Ishikawa (cell line): ENCODE results near the gene HSPA14.

ENCODE experiments used
- CEBPB ChIP-seq: IDR thresholded peaks from 2 replicates; pipeline ENCODE4 v1.6.1; 2012
- CREB1 ChIP-seq: IDR thresholded peaks from 2 replicates; pipeline ENCODE4 v1.6.1; 2012; ENCODE audit warnings: low read depth
- EGR1 ChIP-seq: IDR thresholded peaks from 2 replicates; pipeline ENCODE4 v1.6.1; 2012
- EP300 ChIP-seq: IDR thresholded peaks from 2 replicates; pipeline ENCODE4 v1.6.1; 2012; ENCODE audit warnings: borderline replicate concordance
- FOXM1 ChIP-seq: IDR thresholded peaks from 2 replicates; pipeline ENCODE4 v1.6.1; 2012; ENCODE audit warnings: low read depth, borderline replicate concordance
- NFIC ChIP-seq: IDR thresholded peaks from 2 replicates; pipeline ENCODE4 v1.6.1; 2012
- RAD21 ChIP-seq: IDR thresholded peaks from 2 replicates; pipeline ENCODE4 v1.6.1; 2012; ENCODE audit warnings: low read depth
- TAF1 ChIP-seq: IDR thresholded peaks from 2 replicates; pipeline ENCODE4 v1.6.1; 2012; ENCODE audit warnings: low read depth, mild to moderate bottlenecking
- TCF12 ChIP-seq: IDR thresholded peaks from 2 replicates; pipeline ENCODE4 v1.6.1; 2012; ENCODE audit warnings: low read depth
- TEAD4 ChIP-seq: IDR thresholded peaks from 2 replicates; pipeline ENCODE4 v1.6.1; 2012
- YY1 ChIP-seq: IDR thresholded peaks from 2 replicates; pipeline ENCODE4 v1.6.1; 2012; ENCODE audit warnings: low read depth
- ZBTB7A ChIP-seq: IDR thresholded peaks from 2 replicates; pipeline ENCODE4 v1.6.1; 2012; ENCODE audit warnings: low read depth
- TF ChIP-seq, protein P1 (sequence below): IDR thresholded peaks from 2 replicates; pipeline ENCODE4 v1.6.1; 2012
- TF ChIP-seq, protein P2 (sequence below): IDR thresholded peaks from 2 replicates; pipeline ENCODE4 v1.6.1; 2012; ENCODE audit warnings: low read depth, mild to moderate bottlenecking
- TF ChIP-seq, protein P3 (sequence below): IDR thresholded peaks from 2 replicates; pipeline ENCODE4 v1.6.1; 2012

The HSPA14 gene

DNA sequence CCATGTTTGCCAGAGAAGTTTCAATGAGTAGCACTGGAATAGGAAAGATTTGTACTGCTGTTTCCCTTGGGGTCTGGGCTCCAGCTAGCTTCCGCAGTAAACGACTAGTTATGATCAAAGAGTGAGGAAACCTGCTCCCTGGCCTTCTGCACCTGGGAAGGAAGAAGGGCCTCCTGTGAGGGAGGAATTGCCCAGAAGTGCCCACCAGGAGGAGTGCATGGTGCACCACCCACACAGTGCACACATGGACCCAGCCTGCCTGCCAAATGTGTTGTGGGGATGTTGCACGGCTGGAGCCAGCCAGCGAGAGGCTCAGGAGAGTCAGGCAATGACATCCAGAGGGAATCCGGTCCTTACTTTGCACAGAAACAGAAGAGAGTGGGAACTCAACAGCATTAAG is 36.4 kb upstream of the HSPA14 start:
- TF ChIP-seq EP300 (no peak), CREB1 (no peak), TCF12 (no peak), TEAD4 (no peak), TAF1 (no peak), RAD21 (no peak), FOXM1 (no peak), ZBTB7A (no peak), NFIC (no peak), YY1 (no peak), EGR1 (no peak), CEBPB (no peak)
- TF ChIP-seq, protein P1, sequence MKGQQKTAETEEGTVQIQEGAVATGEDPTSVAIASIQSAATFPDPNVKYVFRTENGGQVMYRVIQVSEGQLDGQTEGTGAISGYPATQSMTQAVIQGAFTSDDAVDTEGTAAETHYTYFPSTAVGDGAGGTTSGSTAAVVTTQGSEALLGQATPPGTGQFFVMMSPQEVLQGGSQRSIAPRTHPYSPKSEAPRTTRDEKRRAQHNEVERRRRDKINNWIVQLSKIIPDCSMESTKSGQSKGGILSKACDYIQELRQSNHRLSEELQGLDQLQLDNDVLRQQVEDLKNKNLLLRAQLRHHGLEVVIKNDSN = no peak
- TF ChIP-seq, protein P2, sequence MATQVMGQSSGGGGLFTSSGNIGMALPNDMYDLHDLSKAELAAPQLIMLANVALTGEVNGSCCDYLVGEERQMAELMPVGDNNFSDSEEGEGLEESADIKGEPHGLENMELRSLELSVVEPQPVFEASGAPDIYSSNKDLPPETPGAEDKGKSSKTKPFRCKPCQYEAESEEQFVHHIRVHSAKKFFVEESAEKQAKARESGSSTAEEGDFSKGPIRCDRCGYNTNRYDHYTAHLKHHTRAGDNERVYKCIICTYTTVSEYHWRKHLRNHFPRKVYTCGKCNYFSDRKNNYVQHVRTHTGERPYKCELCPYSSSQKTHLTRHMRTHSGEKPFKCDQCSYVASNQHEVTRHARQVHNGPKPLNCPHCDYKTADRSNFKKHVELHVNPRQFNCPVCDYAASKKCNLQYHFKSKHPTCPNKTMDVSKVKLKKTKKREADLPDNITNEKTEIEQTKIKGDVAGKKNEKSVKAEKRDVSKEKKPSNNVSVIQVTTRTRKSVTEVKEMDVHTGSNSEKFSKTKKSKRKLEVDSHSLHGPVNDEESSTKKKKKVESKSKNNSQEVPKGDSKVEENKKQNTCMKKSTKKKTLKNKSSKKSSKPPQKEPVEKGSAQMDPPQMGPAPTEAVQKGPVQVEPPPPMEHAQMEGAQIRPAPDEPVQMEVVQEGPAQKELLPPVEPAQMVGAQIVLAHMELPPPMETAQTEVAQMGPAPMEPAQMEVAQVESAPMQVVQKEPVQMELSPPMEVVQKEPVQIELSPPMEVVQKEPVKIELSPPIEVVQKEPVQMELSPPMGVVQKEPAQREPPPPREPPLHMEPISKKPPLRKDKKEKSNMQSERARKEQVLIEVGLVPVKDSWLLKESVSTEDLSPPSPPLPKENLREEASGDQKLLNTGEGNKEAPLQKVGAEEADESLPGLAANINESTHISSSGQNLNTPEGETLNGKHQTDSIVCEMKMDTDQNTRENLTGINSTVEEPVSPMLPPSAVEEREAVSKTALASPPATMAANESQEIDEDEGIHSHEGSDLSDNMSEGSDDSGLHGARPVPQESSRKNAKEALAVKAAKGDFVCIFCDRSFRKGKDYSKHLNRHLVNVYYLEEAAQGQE = no peak
- TF ChIP-seq, protein P3, sequence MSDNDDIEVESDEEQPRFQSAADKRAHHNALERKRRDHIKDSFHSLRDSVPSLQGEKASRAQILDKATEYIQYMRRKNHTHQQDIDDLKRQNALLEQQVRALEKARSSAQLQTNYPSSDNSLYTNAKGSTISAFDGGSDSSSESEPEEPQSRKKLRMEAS = no peak

DNA sequence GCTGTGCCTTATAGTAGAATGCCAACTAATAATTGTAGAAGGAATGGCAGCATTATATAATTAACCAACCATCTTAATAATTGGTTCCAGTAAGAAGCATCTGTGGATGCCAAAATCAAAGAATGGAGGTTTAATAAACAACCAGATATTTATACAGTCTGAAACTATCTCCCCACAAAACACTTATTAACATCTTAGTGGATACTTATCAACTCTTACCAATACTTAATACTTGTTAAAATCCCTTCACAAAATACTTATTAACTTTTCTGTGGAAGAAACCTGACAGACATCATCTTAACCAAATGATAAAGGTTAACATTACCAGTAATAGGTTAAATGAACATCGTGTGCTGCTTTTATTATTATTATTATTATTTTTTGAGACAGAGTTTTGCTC is 34.3 kb upstream of the HSPA14 start:
- TF ChIP-seq, protein P1 = no peak
- TF ChIP-seq NFIC (no peak), RAD21 (no peak), CREB1 (no peak), CEBPB (no peak), YY1 (no peak), TAF1 (no peak), ZBTB7A (no peak), EP300 (no peak), TCF12 (no peak), FOXM1 (no peak), TEAD4 (no peak), EGR1 (no peak)
- TF ChIP-seq, protein P2 = no peak
- TF ChIP-seq, protein P3 = no peak

DNA sequence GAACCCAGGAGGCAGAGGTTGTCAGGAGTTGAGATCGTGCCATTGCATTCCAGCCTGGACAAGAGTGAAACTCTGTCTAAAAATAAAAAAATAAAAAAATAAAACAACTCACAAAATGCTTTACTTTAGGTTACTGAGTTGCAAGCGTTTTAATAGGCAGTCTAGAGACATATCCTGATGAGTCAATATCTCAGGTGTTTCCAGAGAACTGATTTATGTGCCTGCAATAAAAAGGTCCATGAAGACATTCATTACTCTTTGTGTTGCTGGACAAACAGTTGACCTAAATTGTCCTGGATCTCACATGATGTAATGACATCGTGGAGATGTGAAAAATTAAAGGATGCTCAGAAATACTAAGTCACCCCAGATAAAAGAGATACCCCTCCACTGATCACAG is 31.8 kb upstream of the HSPA14 start:
- TF ChIP-seq TAF1 (no peak), NFIC (no peak), YY1 (no peak), EGR1 (no peak), EP300 (no peak), RAD21 (no peak), CEBPB (no peak), ZBTB7A (no peak), FOXM1 (no peak), TEAD4 (no peak), CREB1 (no peak), TCF12 (no peak)
- TF ChIP-seq, protein P3 = no peak
- TF ChIP-seq, protein P1 = no peak
- TF ChIP-seq, protein P2 = no peak
